NCI-H226 (cell line): Measurements from ENCODE around the gene LRRN2.
"Not testable (repeated sequence)": the region's sequence is repeated elsewhere in the genome, so short reads cannot be mapped to it uniquely, and the experiment has no call there.

Experiments
- DNase-seq: peaks from one replicate; pipeline ENCODE4 v3.0.0-alpha.2; 2015

Gene LRRN2

DNA sequence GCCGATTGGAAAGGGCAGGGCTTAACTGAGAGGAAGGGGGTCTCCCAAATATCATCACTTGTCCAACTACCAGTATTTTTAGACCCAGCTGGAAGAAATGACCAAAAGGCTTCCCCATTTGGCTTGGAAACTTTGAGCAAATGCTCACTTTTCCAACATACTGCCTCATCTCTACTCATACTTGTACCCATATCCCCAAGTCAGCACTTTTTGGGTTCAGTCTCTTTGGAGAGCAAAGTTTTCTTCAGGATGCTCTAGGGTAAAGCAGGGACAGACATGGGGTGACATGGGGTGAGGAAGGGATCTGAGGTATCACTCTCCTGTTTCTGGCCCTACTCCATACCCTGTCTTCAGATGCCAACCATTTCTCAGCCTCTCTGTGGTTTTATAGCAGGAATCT, 27.2 kb downstream of the LRRN2 start:
- no peak for DNase-seq

- no peak for DNase-seq
Observed at GRCh38 chr1:204653590-204654340, 31.8 kb downstream of the LRRN2 start.

DNA sequence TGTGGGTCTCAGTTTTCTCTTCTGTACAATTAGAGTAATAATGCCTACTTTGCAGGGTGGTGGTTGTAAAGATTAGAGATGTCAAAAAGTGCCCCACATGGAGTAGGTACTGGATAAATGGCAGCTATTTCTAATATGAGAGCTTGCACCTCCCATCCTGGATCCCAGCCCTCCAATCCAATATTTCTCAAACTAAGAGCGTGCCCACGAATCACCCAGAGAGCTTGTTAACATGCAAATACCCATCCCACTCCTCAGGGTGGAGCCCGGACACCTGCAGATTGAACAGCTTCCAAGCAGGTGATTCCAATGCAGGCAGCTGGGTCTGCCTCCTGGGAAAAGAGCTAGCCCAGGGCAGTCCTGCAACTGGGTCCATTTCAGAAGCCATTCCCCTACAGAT, 33.0 kb downstream of the LRRN2 start:
- DNase-seq = no peak

GRCh38 chr1:204651843-204652421, 33.6 kb downstream of the LRRN2 start:
- DNase-seq = no peak

GRCh38 chr1:204650911-204651570, 34.5 kb downstream of the LRRN2 start:
- DNase-seq = no peak

- DNase-seq = no peak
Observed at GRCh38 chr1:204649721-204650521, 35.6 kb downstream of the LRRN2 start.

DNA sequence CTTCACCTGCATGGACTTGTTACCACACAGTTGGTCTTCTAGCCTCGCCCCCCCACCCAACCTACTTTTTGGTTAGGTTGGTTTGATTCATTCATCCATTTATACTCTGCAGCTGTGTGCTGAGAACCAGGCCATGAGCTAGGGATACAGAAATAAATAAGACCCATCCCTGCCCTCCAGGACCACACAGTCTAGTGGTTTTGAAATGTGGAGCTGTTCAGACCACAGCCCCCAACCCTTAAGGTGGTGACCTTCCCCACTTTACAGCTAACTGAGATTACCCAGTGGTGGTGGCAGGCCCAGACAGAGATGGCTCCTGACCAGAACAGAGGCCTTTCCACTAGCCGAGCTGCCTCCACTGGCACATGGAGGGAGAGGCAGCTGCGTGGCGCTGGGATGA, 37.0 kb downstream of the LRRN2 start:
- DNase-seq = no peak

DNA sequence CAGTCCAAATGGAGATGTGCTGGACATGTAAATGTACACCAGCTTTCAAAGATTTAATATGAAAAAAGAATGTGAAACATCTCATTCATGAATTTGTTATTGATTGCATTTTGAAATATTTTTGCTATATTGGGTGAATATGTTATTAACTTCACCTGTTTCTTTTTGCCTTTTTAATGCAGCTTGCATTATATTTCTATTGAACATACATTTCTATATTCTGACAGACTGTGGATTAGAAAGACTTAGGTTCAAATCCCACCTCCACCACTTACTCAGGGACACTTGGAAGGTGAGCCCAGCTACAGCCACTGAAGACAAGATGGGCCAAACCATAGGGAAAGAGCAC, 37.8 kb downstream of the LRRN2 start:
- no peak for DNase-seq

- peak; percentile 78 for DNase-seq
Observed at GRCh38 chr1:204647114-204647804, 38.3 kb downstream of the LRRN2 start.

- no peak for DNase-seq
Observed at GRCh38 chr1:204645666-204646065, 39.9 kb downstream of the LRRN2 start.

- DNase-seq = no peak
Observed at GRCh38 chr1:204645251-204645650, 40.3 kb downstream of the LRRN2 start.

GRCh38 chr1:204643503-204643902, 42.0 kb downstream of the LRRN2 start:
- no peak for DNase-seq

- DNase-seq = no peak
Observed at GRCh38 chr1:204641936-204642335, 43.6 kb downstream of the LRRN2 start.

GRCh38 chr1:204641455-204641854, 44.1 kb downstream of the LRRN2 start:
- DNase-seq = no peak

- DNase-seq = no peak
Observed at GRCh38 chr1:204640578-204640977, 45.0 kb downstream of the LRRN2 start.

GRCh38 chr1:204634260-204634910, 51.2 kb downstream of the LRRN2 start:
- DNase-seq = no peak

- DNase-seq = no peak
Observed at GRCh38 chr1:204633665-204634064, 51.9 kb downstream of the LRRN2 start.

GRCh38 chr1:204630132-204630905, 55.2 kb downstream of the LRRN2 start:
- no peak for DNase-seq

- not testable (repeated sequence) for DNase-seq
Observed at GRCh38 chr1:204629459-204629858, 56.1 kb downstream of the LRRN2 start.

DNA sequence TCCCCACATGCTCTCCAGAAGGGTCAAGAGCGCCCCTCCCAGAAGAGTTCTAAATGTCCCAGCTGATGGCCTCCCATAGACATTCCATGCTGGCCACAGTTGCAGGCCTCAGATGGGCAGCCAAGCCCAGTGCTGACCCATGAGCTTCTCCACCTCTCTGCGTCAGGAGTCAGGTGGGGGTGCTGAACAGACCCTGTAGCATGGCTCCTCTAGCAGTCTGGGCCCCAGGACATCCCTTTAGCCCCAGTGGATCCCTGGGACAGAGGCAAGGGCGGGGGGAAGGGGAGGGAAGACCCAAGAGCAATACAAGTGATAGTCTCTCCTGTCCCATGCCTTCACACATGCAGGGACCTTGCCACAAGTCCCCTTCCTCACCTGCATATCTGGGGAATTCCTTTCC, 56.7 kb downstream of the LRRN2 start:
- no peak for DNase-seq

- DNase-seq = no peak
Observed at GRCh38 chr1:204627436-204627835, 58.1 kb downstream of the LRRN2 start.

DNA sequence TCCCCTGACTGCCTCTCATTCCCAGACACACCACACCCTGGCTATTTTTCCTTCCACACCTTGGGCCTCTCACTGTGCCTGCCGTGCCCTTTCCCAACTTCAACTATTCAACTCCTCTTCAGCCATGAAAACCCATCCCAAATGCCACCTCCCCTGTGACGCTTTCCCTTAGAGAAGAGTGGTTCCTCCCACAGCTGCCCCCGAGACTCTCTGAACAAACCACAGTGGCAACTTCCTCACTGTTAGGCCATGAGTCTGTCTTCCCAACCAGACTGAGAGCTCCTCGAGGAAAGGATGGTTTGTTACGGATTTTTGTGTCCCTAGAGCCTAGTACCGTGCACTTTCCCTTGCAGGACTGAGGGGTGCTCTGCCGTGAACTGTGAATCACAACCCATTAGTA, 59.2 kb downstream of the LRRN2 start:
- DNase-seq = no peak
